Fibroblast of pulmonary artery (primary cell): ENCODE results near the gene CHP1.

Experiments
- DNase-seq: peaks from one replicate; pipeline ENCODE4 v3.0.0-alpha.2; 2010; ENCODE audit warnings: low read depth
- H3K4me3 ChIP-seq: replicated peaks from 2 replicates; pipeline ENCODE4 v1.5.1; 2011; ENCODE audit warnings: low read depth, mild to moderate bottlenecking, control low read depth, low read length, moderate library complexity
- CTCF ChIP-seq: IDR thresholded peaks from 2 replicates; pipeline ENCODE4 v1.5.1; 2011; ENCODE audit warnings: mild to moderate bottlenecking, control low read depth, low read length, inconsistent platforms; ENCODE audit errors: missing control alignments

CHP1 gene

GRCh38 chr15:41230650-41231421 is at the start of gene CHP1, which contains the start of gene EXD1:
Gene CHP1 (plus strand): TSS chr15:41231268. CDS start chr15:41231383, 115 bp downstream.
Gene EXD1 (minus strand): TSS chr15:41230757. CDS start chr15:41226575, 4,182 bp downstream.
- peak within 1 kb of the TSS; percentile 97 for H3K4me3 ChIP-seq
- peak; percentile 88 for TF ChIP-seq CTCF
- DNase-seq, result peak; percentile 99

GRCh38 chr15:41182266-41182665 is 48.8 kb upstream of the CHP1 start:
- DNase-seq, result no peak
- TF ChIP-seq CTCF, result no peak
- no peak overlapping the region for H3K4me3 ChIP-seq

- no peak for TF ChIP-seq CTCF
- DNase-seq, result no peak
- H3K4me3 ChIP-seq, result no peak overlapping the region
Measured at GRCh38 chr15:41183581-41183980, 47.5 kb upstream of the CHP1 start.

GRCh38 chr15:41194444-41194843 is 36.6 kb upstream of the CHP1 start:
- TF ChIP-seq CTCF, result no peak
- DNase-seq, result no peak
- H3K4me3 ChIP-seq, result no peak overlapping the region

GRCh38 chr15:41199470-41199869 is 31.6 kb upstream of the CHP1 start:
- no peak for DNase-seq
- no peak for TF ChIP-seq CTCF
- H3K4me3 ChIP-seq, result no peak overlapping the region

GRCh38 chr15:41203395-41203794 is 27.7 kb upstream of the CHP1 start:
- no peak overlapping the region for H3K4me3 ChIP-seq
- TF ChIP-seq CTCF, result no peak
- DNase-seq, result no peak

GRCh38 chr15:41205315-41205714 is 25.8 kb upstream of the CHP1 start:
- peak; percentile 4 for DNase-seq
- H3K4me3 ChIP-seq, result no peak overlapping the region
- no peak for TF ChIP-seq CTCF
